ENCODE data around the gene COL6A3. TPM values are rescaled to one million over a fixed set of nuclear protein-coding genes. Genes with fewer than 3 reads are reported as not detected.

COL6A3 gene
- total and polyA plus RNA-seq, 9 of the 15 experiments (the other 6 are each of a cell fraction or from before 2014, with no cell fraction given): 0.07 to 4.1 (median 1.5) TPM

GRCh38 chr2:237421542-237422116, 7.7 kb upstream of the COL6A3 start:
- Histone ChIP-seq H3K9me3 (replicated peaks; ENCODE audit: control insufficient read depth, insufficient read depth, low read depth, low read length) (no peaks in the 10 kb centered on the region), H3K79me2 (ENCODE audit: control insufficient read depth, insufficient read depth, low read length) (no peaks in the 10 kb centered on the region), H3K27ac (ENCODE audit: extremely low read depth, low read depth, low read length) (no peak overlapping the region), H3K4me2 (ENCODE audit: insufficient read depth, low read length) (no peak overlapping the region), H3K4me1 (replicated peaks in 1 of 2; ENCODE audit: control insufficient read depth in 2 of 2, insufficient read depth in 2 of 2, low read length in 2 of 2) (0 out of 5 replicates have a peak, but pooled peaks cover 0 to 3% of the 10 kb centered on the region in 2 experiments), H3K9me1 (ENCODE audit: control insufficient read depth, insufficient read depth, low read length) (no peaks in the 10 kb centered on the region), H3K9ac (ENCODE audit: insufficient read depth in 1 of 2, low read depth in 2 of 2, low read length in 2 of 2) (no peak overlapping the region), H3K4me3 (no peak overlapping the region), H4K20me1 (replicated peaks; ENCODE audit: control insufficient read depth, insufficient read depth, low read length) (no peaks in the 10 kb centered on the region; the same call in 1 of the 2 replicates), H3K27me3 (ENCODE audit: control insufficient read depth in 2 of 2, insufficient read depth in 2 of 2, low read length in 2 of 2) (peaks cover 0 to 12% of the 10 kb centered on the region in 2 experiments; a peak in 2 of 5 replicates), H2AFZ (ENCODE audit: low read depth, low read length) (peak overlapping the region; percentile 59), H3K36me3 (ENCODE audit: control insufficient read depth, insufficient read depth, low read length) (no peaks in the 10 kb centered on the region)
- FAIRE-seq: no peak
- peak; percentile 29 to 46 (median 34) for DNase-seq (ENCODE audit: extremely low read depth in 1 of 4, low spot score in 3 of 4)
- WGBS (ENCODE audit: insufficient coverage, low coverage, missing lambda C conversion rate): 5% methylated on average over 14 of the region's 23 CpGs
- no TSS peak for BruUV-seq (replicated peaks)
- intact Hi-C loops (cut with micrococcal nuclease): no loop called here
- ATAC-seq: peak; percentile 92
- POLR2A ChIA-PET: interaction anchor here (1.0 kb wide), 1 partner anchor 13 kb away, joined by 3 read pairs; no protein-coding TSS in a partner anchor
- in situ Hi-C loops (cut with MboI): no loop called here
- CTCF ChIA-PET (ENCODE audit: low intra/inter-chr PET ratio): interaction anchor here (0.7 kb wide), 1 partner anchor 324 kb away, joined by 3 read pairs; no protein-coding TSS in a partner anchor
- TF ChIP-seq, protein P1, sequence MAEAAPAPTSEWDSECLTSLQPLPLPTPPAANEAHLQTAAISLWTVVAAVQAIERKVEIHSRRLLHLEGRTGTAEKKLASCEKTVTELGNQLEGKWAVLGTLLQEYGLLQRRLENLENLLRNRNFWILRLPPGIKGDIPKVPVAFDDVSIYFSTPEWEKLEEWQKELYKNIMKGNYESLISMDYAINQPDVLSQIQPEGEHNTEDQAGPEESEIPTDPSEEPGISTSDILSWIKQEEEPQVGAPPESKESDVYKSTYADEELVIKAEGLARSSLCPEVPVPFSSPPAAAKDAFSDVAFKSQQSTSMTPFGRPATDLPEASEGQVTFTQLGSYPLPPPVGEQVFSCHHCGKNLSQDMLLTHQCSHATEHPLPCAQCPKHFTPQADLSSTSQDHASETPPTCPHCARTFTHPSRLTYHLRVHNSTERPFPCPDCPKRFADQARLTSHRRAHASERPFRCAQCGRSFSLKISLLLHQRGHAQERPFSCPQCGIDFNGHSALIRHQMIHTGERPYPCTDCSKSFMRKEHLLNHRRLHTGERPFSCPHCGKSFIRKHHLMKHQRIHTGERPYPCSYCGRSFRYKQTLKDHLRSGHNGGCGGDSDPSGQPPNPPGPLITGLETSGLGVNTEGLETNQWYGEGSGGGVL (CRISPR knock-in tag; IDR thresholded peaks at IDR 0.05): no peak
- TF ChIP-seq ETV5 (CRISPR knock-in tag; IDR thresholded peaks at IDR 0.05; ENCODE audit: low read depth) (no peak), EP300 (IDR thresholded peaks at IDR 0.05; ENCODE audit: low read length) (no peak), VEZF1 (CRISPR knock-in tag; IDR thresholded peaks at IDR 0.05) (peak; percentile 26; the same call in 1 of the 2 replicates), RCOR1 (IDR thresholded peaks at IDR 0.05; ENCODE audit: borderline replicate concordance in 1 of 2, low read depth in 2 of 2, low read length in 2 of 2) (peak in 1 of 2 experiments; percentile 29; a peak in 1 of 4 replicates), ETV6 (IDR thresholded peaks at IDR 0.05; ENCODE audit: borderline replicate concordance in 1 of 2, low read depth in 2 of 2, low read length in 1 of 2) (peak in 1 of 2 experiments; percentile 61; a peak in 1 of 4 replicates), ETV6 (CRISPR knock-in tag; IDR thresholded peaks at IDR 0.05; ENCODE audit: borderline replicate concordance) (no peak), SMAD3 (CRISPR knock-in tag; conservative IDR thresholded peaks at IDR 0.05) (no peak), ZNF133 (CRISPR knock-in tag; IDR thresholded peaks at IDR 0.05) (no peak), RAD21 (CRISPR knock-in tag; conservative IDR thresholded peaks at IDR 0.05 in 1 of 2, IDR thresholded peaks at IDR 0.05 in 1 of 2) (peak; percentile 56 to 65), PURB (CRISPR knock-in tag; IDR thresholded peaks at IDR 0.05; ENCODE audit: low read depth) (no peak), ZNF316 (IDR thresholded peaks at IDR 0.05) (no peak)
- TF ChIP-seq, protein P2, sequence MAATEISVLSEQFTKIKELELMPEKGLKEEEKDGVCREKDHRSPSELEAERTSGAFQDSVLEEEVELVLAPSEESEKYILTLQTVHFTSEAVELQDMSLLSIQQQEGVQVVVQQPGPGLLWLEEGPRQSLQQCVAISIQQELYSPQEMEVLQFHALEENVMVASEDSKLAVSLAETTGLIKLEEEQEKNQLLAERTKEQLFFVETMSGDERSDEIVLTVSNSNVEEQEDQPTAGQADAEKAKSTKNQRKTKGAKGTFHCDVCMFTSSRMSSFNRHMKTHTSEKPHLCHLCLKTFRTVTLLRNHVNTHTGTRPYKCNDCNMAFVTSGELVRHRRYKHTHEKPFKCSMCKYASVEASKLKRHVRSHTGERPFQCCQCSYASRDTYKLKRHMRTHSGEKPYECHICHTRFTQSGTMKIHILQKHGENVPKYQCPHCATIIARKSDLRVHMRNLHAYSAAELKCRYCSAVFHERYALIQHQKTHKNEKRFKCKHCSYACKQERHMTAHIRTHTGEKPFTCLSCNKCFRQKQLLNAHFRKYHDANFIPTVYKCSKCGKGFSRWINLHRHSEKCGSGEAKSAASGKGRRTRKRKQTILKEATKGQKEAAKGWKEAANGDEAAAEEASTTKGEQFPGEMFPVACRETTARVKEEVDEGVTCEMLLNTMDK (IDR thresholded peaks at IDR 0.05; ENCODE audit: borderline replicate concordance, insufficient read depth, low read depth, low read length, poor library complexity, severe bottlenecking): peak; percentile 54
- TF ChIP-seq, protein P3, sequence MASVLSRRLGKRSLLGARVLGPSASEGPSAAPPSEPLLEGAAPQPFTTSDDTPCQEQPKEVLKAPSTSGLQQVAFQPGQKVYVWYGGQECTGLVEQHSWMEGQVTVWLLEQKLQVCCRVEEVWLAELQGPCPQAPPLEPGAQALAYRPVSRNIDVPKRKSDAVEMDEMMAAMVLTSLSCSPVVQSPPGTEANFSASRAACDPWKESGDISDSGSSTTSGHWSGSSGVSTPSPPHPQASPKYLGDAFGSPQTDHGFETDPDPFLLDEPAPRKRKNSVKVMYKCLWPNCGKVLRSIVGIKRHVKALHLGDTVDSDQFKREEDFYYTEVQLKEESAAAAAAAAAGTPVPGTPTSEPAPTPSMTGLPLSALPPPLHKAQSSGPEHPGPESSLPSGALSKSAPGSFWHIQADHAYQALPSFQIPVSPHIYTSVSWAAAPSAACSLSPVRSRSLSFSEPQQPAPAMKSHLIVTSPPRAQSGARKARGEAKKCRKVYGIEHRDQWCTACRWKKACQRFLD (CRISPR knock-in tag; IDR thresholded peaks at IDR 0.05): no peak

Measured in K562 (cell line).